ENCODE measurements around the gene PDZD2. TPM values are rescaled to one million over a fixed set of nuclear protein-coding genes. Genes with fewer than 3 reads are reported as not detected.

PDZD2 gene
- total and polyA plus RNA-seq, 9 donors = 21.2 to 58.2 (median 37.8) TPM

- no peak for DNase-seq
- 77 to 80% (median 78%) methylated on average over 2 of the region's 2 CpGs for WGBS, 3 donors
- H3K4me3 ChIP-seq = no peak overlapping the region
- no peaks in the 10 kb centered on the region for H3K27me3 ChIP-seq
- H3K9me3 ChIP-seq = no peaks in the 10 kb centered on the region
- no peaks in the 10 kb centered on the region for H3K36me3 ChIP-seq
- intact Hi-C loops (cut with DNase I) = no loop called here
- TF ChIP-seq POLR2A (IDR thresholded peaks at IDR 0.05) (no peak), CTCF (IDR thresholded peaks at IDR 0.05) (no peak), EP300 (IDR thresholded peaks at IDR 0.05) (no peak)
- no peaks in the 10 kb centered on the region for H3K4me1 ChIP-seq (ENCODE audit: insufficient read depth)
- H3K27ac ChIP-seq = no peak overlapping the region
Observed at GRCh38 chr5:31604240-31604639, 34.7 kb upstream of the PDZD2 start.

GRCh38 chr5:31604644-31605043 lies 34.3 kb upstream of the PDZD2 start:
- Histone ChIP-seq H3K9me3 (no peaks in the 10 kb centered on the region), H3K4me3 (no peak overlapping the region), H3K27ac (no peak overlapping the region), H3K27me3 (no peaks in the 10 kb centered on the region), H3K4me1 (ENCODE audit: insufficient read depth) (no peaks in the 10 kb centered on the region), H3K36me3 (no peaks in the 10 kb centered on the region)
- TF ChIP-seq POLR2A (IDR thresholded peaks at IDR 0.05) (no peak), CTCF (IDR thresholded peaks at IDR 0.05) (no peak), EP300 (IDR thresholded peaks at IDR 0.05) (no peak)
- WGBS, 3 donors = 80 to 86% (median 86%) methylated on average over 2 of the region's 2 CpGs
- DNase-seq = no peak
- intact Hi-C loops (cut with DNase I) = no loop called here

- Histone ChIP-seq H3K27me3 (no peaks in the 10 kb centered on the region), H3K36me3 (no peaks in the 10 kb centered on the region), H3K9me3 (no peaks in the 10 kb centered on the region), H3K27ac (no peak overlapping the region), H3K4me1 (ENCODE audit: insufficient read depth) (no peaks in the 10 kb centered on the region), H3K4me3 (no peak overlapping the region)
- no peak for TF ChIP-seq CTCF (IDR thresholded peaks at IDR 0.05)
- no peak for TF ChIP-seq POLR2A (IDR thresholded peaks at IDR 0.05)
- no peak for TF ChIP-seq EP300 (IDR thresholded peaks at IDR 0.05)
- 57 to 67% (median 60%) methylated on average over 1 of the region's 1 CpG for WGBS, 3 donors
- no peak for DNase-seq
- intact Hi-C loops (cut with DNase I) = no loop called here
Observed at GRCh38 chr5:31605920-31606319, 33.0 kb upstream of the PDZD2 start.

- H3K27me3 ChIP-seq = no peaks in the 10 kb centered on the region
- no peaks in the 10 kb centered on the region for H3K4me1 ChIP-seq (ENCODE audit: insufficient read depth)
- no peak overlapping the region for H3K27ac ChIP-seq
- no peak for DNase-seq
- no peak overlapping the region for H3K4me3 ChIP-seq
- TF ChIP-seq CTCF (IDR thresholded peaks at IDR 0.05) (no peak), EP300 (IDR thresholded peaks at IDR 0.05) (no peak), POLR2A (IDR thresholded peaks at IDR 0.05) (no peak)
- H3K9me3 ChIP-seq = no peaks in the 10 kb centered on the region
- 75 to 83% (median 80%) methylated on average over 2 of the region's 2 CpGs for WGBS, 3 donors
- intact Hi-C loops (cut with DNase I) = no loop called here
- no peaks in the 10 kb centered on the region for H3K36me3 ChIP-seq
Observed at GRCh38 chr5:31607546-31607945, 31.4 kb upstream of the PDZD2 start.

GRCh38 chr5:31611002-31611401 lies 27.9 kb upstream of the PDZD2 start:
- H3K27me3 ChIP-seq = no peaks in the 10 kb centered on the region
- DNase-seq = no peak
- no peak overlapping the region for H3K4me3 ChIP-seq
- TF ChIP-seq POLR2A (IDR thresholded peaks at IDR 0.05) (no peak), CTCF (IDR thresholded peaks at IDR 0.05) (no peak), EP300 (IDR thresholded peaks at IDR 0.05) (no peak)
- WGBS, 3 donors = 83 to 90% (median 86%) methylated on average over 2 of the region's 2 CpGs
- intact Hi-C loops (cut with DNase I) = no loop called here
- no peaks in the 10 kb centered on the region for H3K9me3 ChIP-seq
- no peak overlapping the region for H3K27ac ChIP-seq
- no peaks in the 10 kb centered on the region for H3K36me3 ChIP-seq
- H3K4me1 ChIP-seq (ENCODE audit: insufficient read depth) = no peaks in the 10 kb centered on the region
